Amniotic epithelial cell (primary cell): ENCODE measurements around the gene CNP.

Source experiments
- DNase-seq: peaks from one replicate; pipeline ENCODE4 v3.0.0-alpha.2; 2010; ENCODE audit warnings: low read depth

Gene CNP

DNA sequence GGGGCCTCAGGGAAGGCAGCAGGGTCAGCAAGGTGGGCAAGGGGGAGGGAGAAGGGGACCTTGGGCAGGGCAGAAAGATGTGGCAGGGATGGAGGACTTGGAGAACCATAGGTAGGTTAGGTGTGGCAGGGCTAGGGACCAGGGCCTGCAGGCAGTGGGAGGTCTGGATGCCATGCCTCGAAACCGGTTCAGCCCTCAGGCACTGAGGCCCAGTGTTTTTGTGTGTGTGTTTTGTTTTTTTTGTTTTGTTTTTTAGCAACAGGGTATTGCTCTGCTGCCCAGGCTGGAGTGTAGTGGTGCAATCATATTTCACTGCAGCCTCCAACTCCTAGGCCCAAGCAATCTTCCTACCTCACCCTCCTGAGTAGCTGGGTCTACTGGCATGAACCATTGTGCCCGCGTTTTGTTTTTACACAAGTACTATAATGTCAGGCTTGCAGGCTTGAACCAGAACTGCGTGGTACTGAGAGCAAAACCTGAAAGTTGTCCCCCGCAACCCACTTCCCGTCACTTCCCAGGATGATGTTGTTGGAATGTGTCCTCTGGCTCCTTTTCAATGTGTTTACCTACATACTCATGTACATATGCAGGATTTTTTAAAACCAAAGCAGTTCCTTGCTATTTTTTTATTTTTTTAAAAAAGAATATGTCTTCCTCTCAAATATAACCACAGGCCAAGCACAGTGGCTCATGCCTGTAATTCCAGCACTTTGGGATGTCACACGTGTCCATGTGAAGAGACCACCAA lies 23.8 kb upstream of the CNP start:
- DNase-seq: no peak

DNA sequence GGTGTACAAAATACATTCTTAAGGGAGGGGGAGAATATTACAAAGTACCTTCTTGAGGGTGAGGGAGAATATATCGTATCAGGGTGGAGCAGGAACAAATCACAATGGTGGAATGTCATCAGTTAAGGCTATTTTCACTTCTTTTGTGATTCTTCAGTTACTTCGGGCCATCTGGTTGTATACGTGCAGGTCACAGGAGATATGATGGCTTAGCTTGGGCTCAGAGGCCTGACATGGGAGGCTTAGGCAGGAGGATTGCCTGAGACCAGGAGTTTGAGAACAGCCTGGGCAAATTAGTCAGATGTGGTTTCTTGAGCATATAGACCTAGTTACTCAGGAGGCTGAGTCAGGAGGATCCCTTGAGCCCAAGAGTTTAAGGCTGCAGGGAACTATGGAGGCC lies 23.1 kb upstream of the CNP start:
- DNase-seq: no peak

DNA sequence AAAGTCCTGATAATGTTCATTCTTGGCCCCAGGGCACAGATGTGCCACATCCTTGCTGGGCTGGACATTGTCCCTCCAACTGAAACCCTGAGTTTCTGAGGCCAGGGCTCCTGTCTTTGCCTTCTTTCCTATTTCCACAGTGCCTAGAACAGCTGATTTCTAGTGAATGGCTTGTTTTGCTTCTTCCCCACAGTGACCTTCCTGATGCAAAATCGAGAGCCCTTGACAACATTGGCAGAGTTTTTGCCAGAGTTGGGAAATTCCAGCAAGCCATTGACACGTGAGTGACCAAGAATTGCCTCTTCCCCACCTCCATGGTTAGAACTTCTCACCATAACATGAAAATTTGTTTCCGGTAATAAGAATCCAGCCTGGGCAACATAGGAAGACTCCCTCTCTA lies 21.7 kb upstream of the CNP start:
- no peak for DNase-seq

DNA sequence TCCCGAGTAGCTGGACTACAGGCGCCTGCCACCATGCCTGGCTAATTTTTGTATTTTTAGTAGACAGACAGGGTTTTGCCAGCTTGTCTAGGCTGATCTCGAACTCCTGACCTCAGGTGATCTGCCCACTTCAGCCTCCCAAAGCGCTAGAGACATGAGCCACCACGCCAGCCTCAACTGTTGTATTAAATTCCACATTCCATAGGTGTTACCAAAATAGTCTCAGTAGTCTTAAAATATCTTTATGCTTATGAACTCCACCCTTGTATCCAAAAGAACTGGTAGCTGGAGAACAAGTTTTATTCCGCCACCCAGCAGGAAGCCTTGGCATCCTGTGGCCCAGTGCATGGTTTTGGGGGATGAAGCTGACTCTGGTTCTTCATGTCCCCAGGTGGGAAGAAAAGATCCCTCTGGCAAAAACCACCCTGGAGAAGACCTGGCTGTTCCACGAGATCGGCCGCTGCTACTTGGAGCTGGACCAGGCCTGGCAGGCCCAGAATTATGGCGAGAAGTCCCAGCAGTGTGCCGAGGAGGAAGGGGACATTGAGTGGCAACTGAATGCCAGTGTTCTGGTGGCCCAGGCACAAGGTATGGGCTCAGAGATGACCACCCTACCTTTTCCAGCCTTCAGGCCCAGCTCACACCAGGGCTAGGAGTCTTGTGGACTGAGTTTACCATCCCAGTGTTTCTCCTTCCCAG lies 17.7 kb upstream of the CNP start:
- no peak for DNase-seq

DNA sequence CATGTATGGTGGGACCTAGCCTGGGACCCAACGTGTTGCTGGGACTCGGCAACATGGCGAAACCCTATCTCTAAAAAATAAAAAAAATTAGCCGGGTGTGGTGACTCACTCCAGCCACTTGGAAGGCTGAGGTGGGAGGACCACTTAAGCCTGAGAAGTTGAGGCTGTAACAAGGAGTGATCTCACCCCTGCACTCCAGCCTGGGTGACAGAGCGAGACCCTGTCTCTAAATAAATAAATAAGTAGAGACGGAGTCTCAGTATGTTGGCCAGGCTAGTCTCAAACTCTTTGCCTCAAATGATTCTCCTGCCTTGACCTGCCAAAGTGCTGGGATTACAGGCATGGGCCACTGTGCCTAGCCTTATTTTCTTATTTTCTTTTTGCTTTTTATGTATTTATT lies 10.1 kb upstream of the CNP start:
- DNase-seq: peak; percentile 25

DNA sequence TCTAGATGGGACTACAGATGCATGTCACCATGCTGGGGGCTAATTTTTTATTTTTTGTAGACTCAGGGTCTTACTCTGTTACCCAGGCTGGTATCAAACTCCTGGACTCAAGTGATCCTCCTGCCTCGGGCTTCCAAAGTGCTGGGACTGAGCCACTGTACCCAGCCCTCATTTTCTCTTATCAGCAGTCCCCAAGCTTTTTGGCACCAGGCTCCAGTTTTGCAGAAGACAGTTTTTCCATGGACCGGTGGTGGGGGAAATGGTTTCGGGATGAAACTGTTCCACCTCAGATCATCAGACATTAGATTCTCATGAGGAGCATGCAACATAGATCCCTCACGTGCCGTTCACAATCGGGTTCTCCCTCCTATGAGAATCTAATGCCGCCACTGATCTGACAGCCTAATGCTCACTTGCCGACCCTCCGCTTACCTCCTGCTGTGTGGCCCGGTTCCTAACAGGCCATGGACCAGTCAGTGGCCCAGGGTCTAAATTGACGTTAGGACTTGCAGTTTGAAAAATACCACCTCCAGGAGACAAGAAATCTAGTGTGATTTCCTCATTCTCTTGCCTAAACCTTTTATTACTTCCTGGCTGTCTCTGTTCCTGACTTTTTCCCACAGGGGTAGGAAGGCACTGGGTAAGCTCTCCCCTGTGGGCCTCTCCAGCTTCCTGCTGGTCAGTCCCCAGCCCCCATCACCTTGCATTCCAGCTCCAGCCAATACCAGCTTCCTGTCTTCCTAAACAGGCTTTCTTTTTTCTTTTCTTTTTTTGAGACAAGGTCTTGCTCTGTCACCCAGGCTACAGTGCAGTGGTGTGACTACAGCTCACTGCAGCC lies 9.3 kb upstream of the CNP start:
- peak; percentile 76 for DNase-seq

DNA sequence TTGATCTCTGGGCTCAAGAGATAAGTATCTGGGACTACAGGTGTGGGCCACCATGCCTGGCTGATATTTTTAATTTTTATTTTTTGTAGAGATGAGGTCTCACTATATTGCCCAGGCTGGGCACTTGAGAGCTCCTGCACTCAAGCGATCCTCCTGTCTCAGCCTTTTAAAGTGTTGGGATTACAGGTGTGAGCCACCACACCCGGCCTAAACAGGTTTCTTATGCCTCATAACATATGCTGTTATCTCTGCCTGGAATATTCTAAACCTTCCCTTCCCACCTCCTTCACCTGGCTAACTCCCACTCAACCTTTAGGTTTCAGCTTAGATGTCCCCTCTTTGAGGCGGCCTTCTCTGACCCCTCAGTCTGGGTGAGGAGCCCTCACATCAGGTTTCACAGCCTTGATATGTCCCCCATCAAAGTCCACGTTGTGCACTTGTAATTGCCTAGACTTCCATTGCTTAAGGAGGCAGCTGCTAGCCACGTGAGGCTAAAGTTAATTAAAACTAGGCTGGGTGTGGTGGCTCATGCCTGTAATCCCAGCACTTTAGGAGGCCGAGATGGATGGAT lies 8.6 kb upstream of the CNP start:
- no peak for DNase-seq

DNA sequence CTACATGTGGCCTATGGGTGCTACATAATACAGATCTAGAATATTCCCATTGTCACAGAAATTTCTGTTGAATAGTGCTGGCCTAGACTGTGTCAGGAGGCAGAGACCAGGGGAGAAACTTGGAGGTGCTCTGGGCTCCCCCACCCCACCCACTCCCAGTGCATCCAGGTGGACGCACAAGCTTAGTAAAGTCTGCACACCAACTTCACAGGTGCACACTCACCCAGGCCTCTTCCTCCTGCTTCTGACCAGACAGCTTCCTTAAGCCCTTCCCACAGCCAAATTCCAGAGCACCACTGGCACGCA lies 7.6 kb upstream of the CNP start:
- DNase-seq: peak; percentile 79

DNA sequence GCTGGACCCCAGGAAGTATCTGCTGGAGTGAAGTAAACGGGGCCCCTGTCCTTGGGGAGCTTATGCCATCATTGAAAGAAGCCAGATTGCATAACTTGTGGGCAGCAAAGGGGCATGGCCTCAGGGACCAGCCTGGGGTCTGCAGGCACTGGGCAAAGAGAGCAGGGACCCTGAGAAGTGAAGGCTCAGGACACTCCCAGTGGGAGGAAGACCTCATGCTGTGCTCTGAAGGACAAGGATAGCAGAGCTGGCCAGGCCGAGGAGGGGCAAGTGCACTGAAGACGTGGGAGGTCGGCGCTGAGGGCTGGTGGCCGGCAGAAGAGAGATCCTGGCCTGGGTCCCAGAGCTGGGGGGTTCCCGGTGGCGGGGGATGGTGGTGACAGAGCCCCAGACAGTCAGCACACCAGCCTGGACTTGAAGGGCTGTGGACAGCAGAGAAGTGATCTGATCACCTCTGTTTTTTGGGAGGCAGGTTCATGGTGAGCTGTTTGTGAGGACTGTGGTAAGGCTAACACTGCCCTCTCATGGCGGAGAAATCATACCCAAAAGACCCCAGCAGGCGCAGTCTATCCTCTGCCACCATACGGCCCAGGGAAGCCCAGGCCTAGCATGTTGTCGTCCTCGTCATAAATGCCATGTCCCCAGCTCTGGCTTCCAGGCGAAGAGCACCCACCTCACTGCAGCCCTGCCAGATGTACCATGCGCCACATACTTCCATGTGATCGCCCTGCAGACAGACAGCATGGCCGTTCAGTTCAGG lies 7.1 kb upstream of the CNP start:
- DNase-seq: peak; percentile 60

DNA sequence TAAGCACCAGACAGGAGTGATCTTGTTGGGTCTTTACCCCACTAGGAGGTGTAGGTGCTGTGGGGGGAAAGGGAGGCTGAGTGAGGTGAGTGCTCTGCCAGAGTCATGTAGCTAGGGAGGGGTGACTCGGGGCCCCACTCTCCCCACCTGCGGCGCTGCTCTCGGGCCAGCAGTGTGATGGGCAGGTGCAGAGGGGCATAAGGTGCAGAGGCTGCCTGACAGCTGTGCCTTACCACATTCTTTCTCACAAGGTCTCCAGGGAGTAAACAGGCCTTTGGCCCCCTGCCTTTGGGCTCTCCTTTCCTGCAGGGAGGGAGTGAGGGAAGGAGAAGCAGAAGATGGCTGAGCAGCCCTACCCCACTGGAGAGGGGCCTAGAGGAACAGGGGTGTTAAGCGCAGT lies 4.5 kb upstream of the CNP start:
- no peak for DNase-seq

DNA sequence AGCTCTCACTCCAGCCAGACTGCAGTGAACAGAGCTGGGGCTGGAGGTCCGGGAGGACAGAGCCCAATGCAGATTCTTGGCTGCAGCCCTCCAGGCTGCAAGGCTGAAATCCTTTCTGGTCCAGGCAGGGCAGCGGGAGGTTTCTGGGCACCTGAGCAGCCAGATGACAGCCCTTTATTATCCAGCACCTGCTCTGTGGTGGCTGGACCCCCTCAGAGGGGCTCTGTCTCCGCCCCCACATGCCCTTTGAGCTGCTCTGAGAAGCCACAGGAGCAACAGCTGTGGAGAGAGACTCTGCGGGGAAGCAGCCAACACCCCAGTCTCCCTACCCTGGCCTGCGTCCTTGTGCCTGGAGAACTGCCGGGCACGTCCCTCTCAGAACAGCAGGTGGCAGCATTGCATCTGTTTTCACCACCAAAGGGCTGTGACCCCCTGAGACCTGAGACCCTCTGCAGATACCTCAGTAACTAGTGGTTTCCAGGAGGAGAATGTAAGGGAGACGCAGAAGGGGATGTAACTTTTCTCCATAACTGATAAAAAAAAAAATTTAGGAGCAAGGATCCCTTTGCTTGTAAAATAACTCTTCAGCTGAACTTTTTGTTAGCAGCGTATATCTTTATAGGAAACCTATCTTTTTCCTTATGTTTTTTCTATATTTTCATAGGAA lies 3.7 kb upstream of the CNP start:
- DNase-seq: peak; percentile 37

DNA sequence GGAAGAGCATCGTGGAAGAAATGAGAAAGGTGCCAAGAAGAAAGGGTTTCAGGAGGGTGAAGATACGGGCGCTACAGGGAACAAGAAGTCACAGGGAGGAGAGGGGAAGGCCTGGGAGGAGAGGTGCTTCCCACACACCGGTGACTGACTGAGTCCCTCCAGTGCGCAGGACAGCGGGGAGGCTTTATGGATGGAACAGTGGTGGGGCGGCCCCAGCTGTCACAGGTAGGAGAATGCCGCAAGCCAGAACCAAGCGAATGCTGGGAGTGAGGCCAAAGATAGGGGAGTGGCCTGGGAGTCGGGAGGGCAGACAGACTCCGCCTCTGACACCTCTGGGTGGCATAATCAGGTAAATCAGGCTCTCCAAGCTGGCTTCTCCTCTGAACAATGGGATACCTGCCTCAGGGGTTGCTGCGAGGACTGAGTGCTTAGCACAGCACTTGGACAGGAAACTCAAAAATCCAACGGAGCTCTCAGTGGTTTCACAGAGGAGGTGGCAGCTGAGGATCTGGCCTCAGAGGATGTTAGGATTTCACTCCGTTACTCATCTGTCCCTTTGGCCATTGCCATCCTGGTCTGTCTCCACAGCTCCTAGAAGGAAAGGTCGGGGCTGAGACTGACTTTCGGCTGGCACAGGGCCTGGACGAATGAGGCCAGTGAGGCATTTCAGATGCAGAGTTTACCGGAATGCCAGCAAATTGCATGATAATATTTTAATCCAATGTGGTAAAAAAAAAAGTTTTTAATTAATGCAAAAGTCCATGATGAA lies 717 bp upstream of the CNP start:
- DNase-seq: peak; percentile 27

DNA sequence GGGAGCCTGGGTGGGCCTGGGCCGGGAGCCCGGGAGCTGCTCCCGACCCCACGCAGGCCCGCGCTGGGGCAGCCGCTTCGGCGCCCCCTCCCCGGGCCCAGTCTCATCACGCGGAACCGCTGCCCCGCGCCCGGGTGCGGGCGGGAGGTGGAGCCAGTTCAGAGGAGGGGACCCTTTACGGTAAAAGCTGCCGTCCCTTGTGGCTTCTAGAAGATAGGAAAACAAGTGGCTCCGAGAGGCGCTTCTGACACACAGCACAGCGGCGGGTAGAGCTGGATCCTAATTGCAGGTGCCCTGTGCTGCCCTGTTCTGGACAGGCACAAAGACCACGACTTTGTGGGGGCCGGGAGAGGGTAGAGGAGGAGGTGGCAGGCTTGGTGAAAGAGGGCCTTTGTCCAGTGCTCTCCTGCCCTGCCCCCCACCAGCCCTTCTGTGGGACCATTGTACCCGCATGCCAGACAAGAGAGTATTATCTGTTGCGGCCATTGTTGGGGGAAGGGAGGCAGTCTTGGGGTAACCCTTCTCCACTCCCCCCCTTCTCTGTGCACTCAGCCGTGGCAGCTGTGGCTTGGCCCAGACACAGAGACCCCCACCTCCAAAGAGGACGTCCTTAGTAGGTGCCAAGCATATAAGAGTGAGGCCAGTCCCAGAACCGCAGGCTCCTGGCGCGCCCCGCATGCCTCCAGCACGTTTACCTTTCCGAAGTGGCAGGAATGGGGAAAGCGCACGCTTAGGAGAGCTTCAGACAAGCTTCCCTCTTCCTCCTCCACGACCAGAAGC lies 736 bp downstream of the CNP start:
- DNase-seq: peak; percentile 14

DNA sequence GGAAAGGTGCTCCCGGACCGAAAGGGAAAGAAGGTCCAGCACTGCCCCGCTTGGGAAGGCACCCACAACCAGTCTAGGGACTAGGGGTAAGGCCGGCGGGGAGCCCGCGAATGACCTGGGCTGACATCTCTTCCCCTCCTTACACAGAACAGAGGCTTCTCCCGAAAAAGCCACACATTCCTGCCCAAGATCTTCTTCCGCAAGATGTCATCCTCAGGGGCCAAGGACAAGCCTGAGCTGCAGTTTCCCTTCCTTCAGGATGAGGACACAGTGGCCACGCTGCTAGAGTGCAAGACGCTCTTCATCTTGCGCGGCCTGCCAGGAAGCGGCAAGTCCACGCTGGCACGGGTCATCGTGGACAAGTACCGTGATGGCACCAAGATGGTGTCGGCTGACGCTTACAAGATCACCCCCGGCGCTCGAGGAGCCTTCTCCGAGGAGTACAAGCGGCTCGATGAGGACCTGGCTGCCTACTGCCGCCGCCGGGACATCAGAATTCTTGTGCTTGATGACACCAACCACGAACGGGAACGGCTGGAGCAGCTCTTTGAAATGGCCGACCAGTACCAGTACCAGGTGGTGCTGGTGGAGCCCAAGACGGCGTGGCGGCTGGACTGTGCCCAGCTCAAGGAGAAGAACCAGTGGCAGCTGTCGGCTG lies 1.5 kb downstream of the CNP start:
- DNase-seq: no peak

DNA sequence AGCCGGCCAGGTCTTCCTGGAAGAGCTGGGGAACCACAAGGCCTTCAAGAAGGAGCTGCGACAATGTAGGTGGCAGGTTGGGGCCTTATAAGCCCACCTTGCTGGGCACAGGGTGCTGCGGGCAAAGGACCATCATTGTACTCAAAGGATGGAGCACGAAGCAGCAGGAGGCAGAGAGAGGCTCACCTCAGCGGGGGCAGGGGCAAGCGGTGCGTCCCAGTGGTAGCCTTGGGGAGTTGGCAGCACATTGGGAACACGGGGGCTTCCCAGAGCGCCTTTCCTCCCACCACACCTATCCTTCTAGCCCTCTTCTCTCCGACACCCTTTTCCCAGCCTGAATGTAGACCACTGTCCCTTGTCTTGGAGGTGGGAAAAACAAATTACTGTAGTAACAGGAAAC lies 2.1 kb downstream of the CNP start:
- DNase-seq: no peak

DNA sequence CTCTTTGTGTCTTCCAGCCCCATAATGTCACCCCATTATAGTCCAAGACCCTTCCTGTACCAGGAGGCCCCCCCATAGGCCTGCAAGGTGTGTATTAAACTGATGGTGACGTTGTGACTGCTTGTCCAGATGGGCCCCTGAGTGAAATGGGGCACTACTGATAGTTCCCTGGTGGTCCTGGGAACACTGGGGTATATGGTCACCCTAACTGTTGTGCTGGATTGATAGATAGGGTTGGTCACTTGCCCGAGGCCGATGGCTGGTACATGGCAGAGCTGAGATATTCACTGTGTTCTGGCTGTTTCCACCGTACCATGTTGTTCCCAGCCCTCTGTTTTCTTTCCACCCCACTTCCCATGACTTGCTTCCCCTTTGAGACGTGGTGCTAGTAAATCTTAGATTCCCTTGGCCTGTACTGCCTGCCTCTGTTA lies 4.3 kb downstream of the CNP start:
- no peak for DNase-seq

DNA sequence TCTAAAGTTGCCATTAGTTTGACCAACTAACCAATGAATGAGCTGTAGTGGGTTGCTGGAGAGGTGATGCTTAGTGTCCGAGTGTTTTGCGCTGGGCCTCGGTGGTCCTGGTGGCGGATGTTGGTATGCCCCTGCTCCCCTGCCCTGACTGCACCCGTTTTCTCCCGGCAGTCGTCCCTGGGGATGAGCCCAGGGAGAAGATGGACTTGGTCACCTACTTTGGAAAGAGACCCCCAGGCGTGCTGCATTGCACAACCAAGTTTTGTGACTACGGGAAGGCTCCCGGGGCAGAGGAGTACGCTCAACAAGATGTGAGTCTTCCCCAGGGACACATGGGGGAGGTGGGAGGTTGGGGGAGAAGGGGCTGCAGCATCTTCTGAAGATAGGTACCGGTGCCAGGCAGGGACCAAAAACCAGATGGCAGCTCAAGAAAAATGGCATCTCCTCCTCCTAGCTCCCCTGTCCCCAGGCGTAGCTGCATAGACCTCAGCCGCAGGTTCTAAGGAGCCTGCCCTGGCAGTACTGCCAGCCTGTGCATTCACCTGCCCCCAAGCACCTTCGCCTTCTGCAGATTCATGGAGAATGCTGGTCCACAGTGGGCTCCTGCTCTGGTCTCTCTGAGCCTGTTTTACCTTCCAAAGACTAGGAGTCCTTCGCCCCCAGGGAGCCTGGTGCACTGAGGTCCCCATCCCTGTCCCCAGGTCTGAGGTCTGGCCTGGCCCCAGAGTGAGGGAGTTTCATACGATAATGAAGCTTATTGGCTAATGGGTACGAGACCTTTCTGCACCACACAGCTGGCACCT lies 5.3 kb downstream of the CNP start:
- DNase-seq: no peak

DNA sequence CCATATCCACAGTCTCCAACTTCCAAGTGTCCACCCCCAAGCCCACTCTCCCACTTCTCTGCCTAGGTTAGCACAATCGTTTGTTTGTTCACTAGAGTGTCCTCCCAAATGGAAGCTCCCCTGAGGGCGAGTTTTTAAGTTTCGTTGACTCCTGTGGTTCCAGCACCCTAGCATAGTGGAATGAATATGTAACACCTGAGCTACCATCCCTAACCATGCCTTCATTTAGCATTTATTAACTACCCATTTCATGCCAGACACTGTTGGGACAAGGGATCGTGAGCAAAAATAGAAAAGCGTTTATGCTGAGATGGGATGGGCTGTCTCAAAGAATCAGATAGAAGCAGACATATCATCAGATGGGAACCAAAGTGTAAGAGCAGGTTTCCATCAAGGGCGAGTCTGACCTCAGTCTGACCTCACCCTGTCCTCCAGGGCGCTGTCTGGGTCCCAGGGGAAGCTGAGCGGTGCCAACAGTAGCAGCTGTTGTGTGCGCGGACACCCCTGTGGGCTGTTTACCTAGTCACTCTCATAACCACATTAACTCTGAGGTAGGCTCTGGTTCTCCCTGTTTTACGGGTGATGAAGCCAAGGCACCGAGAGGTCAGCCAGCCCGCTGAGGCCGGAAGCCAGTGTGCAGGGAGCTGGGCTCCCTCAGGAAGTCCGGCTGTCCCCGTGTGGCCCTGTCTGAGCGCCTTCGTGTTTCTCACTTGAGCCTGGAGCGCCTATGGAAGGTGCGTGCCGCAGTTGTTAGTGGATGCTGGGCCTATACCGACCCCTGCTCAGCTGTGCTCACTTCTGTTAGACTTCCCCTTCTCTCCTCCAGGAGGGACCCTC lies 6.2 kb downstream of the CNP start:
- DNase-seq: no peak
